HCT116 (cell line): ENCODE data around the gene DIDO1. TPM values are rescaled to one million over a fixed set of nuclear protein-coding genes. Genes with fewer than 3 reads are reported as not detected.

Experiments used
- ATAC-seq: fragments of 200-7000 bp; cut with Tn5 transposase; 2 replicates; pipeline ENCODE4 v1.9.1; 2020; ENCODE audit warnings: mild to moderate bottlenecking, moderate library complexity
- BruUV-seq: library from RNA; stranded (reverse); fragments of 400-500 nt; replicated peaks from 2 replicates; lab custom pipeline; 2021; lab: Mats Ljungman, UMichigan
- CTCF ChIA-PET: fragments of 300-600 bp; sonication (Branson Sonifier 250); formaldehyde crosslinking; loops from one replicate; lab custom pipeline; 2021; ENCODE audit warnings: antibody characterized with exemption; lab: Charles Lee
- POLR2A ChIA-PET: fragments of 300-600, 350-600 bp; sonication (Branson Sonifier 250); formaldehyde crosslinking; loops from one replicate; lab custom pipeline; 2021; ENCODE audit warnings: antibody characterized with exemption; lab: Charles Lee
- RAD21 ChIA-PET, 2 experiments: fragments of 300-600 bp; sonication (Branson Sonifier 250); formaldehyde crosslinking; loops; one replicate each; lab custom pipeline; 2023; ENCODE audit warnings: low total read pairs in 2 of 2; ENCODE audit not compliant: uncharacterized antibody in 2 of 2, unreplicated experiment in 2 of 2, low non-redundant PET in 1 of 2; lab: Charles Lee
- DNase-seq: peaks from one replicate; pipeline ENCODE4 v3.0.0-alpha.2; 2010; ENCODE audit warnings: low read depth, low spot score
- H2AFZ ChIP-seq: fragments of 200-600 bp; shearing (Covaris generic), sonication (generic); 2 replicates; pipeline ENCODE4 v1.6.1; 2017; ENCODE audit warnings: low read depth, mixed run types, mixed read lengths, antibody characterized with exemption, low read length; ENCODE audit not compliant: poor library complexity, severe bottlenecking
- H3K27ac ChIP-seq: 2 replicates; pipeline ENCODE4 v1.5.1; 2012; ENCODE audit warnings: low read depth, low read length
- H3K27me3 ChIP-seq: fragments of 200-600 bp; sonication (generic); 2 replicates; pipeline ENCODE4 v1.6.1; 2016; ENCODE audit warnings: mixed run types, low read length, mixed read lengths; ENCODE audit not compliant: insufficient read depth
- H3K36me3 ChIP-seq, 2 experiments: fragments of 200-500 bp in 1 of 2; fragments of 200-600 bp in 1 of 2; sonication (Bioruptor generic) in 1 of 2; sonication (generic) in 1 of 2; 2 replicates each; pipeline versions ENCODE4 v1.5.1 to v1.6.1; 2014 to 2016; ENCODE audit warnings: low read length in 2 of 2, inconsistent platforms in 1 of 2, mixed read lengths in 1 of 2, mixed run types in 1 of 2; ENCODE audit not compliant: insufficient read depth in 2 of 2, control insufficient read depth in 1 of 2
- H3K4me1 ChIP-seq, 2 experiments: fragments of 200-600 bp in 1 of 2; sonication (generic) in 1 of 2; 2 replicates each; pipeline versions ENCODE4 v1.5.1 to v1.6.1; 2012 to 2017; ENCODE audit warnings: low read length in 2 of 2, inconsistent platforms in 1 of 2, mild to moderate bottlenecking in 1 of 2, mixed read lengths in 1 of 2, mixed run types in 1 of 2, moderate library complexity in 1 of 2; ENCODE audit not compliant: insufficient read depth in 2 of 2, control insufficient read depth in 1 of 2
- H3K4me2 ChIP-seq: fragments of 200-600 bp; sonication (generic); 2 replicates; pipeline ENCODE4 v1.6.1; 2017; ENCODE audit warnings: mixed run types, low read length, mixed read lengths
- H3K4me3 ChIP-seq, 2 experiments: fragments of 200-600 bp in 1 of 2; sonication (generic) in 1 of 2; replicated peaks in 1 of 2; 2 replicates each; pipeline ENCODE4 v1.5.1; 2011 to 2016; ENCODE audit warnings: low read length in 2 of 2, control low read depth in 1 of 2, low read depth in 1 of 2, mild to moderate bottlenecking in 1 of 2, mixed read lengths in 1 of 2, mixed run types in 1 of 2
- H3K79me2 ChIP-seq: fragments of 200-600 bp; sonication (generic); 2 replicates; pipeline ENCODE4 v1.6.1; 2017; ENCODE audit warnings: mild to moderate bottlenecking, mixed run types, low read length, moderate library complexity, mixed read lengths; ENCODE audit not compliant: insufficient read depth
- H3K9ac ChIP-seq: fragments of 200-600 bp; sonication (generic); 2 replicates; pipeline ENCODE4 v1.6.1; 2016; ENCODE audit warnings: low read length, mixed read lengths
- H3K9me2 ChIP-seq: fragments of 200-600 bp; sonication (generic), shearing (Covaris generic); 2 replicates; pipeline ENCODE4 v1.6.1; 2017; ENCODE audit warnings: mixed run types, mild to moderate bottlenecking, moderate library complexity; ENCODE audit not compliant: insufficient read depth
- H3K9me3 ChIP-seq, 2 experiments: fragments of 200-500 bp in 1 of 2; fragments of 200-600 bp in 1 of 2; sonication (Bioruptor generic) in 1 of 2; sonication (generic) in 1 of 2; 2 replicates each; pipeline ENCODE4 v1.6.1; 2014 to 2017; ENCODE audit warnings: low read length in 2 of 2, mixed read lengths in 2 of 2, inconsistent platforms in 1 of 2, low read depth in 1 of 2, mild to moderate bottlenecking in 1 of 2, mixed run types in 1 of 2, moderate library complexity in 1 of 2; ENCODE audit not compliant: control insufficient read depth in 1 of 2, insufficient read depth in 1 of 2
- H4K20me1 ChIP-seq: fragments of 200-600 bp; sonication (generic), shearing (Covaris generic); 2 replicates; pipeline ENCODE4 v1.6.1; 2017; ENCODE audit warnings: mixed run types, mild to moderate bottlenecking, moderate library complexity; ENCODE audit not compliant: insufficient read depth
- ELF1 ChIP-seq: IDR thresholded peaks from 2 replicates; pipeline ENCODE4 v1.6.1; 2012; ENCODE audit warnings: low read depth, borderline replicate concordance
- FOSL1 ChIP-seq: IDR thresholded peaks from 2 replicates; pipeline ENCODE4 v1.6.1; 2012; ENCODE audit warnings: low read depth
- POLR2AphosphoS5 ChIP-seq: IDR thresholded peaks from 2 replicates; pipeline ENCODE4 v1.6.1; 2011; ENCODE audit warnings: mild to moderate bottlenecking, low read depth, low read length, moderate library complexity
- RAD21 ChIP-seq: IDR thresholded peaks from 2 replicates; pipeline ENCODE4 v1.6.1; 2012; ENCODE audit warnings: low read depth, mild to moderate bottlenecking
- YY1 ChIP-seq: IDR thresholded peaks from 2 replicates; pipeline ENCODE4 v1.6.1; 2011; ENCODE audit warnings: low read length, low read depth, moderate library complexity, mild to moderate bottlenecking; ENCODE audit not compliant: insufficient replicate concordance; ENCODE audit errors: extremely low read depth
- intact Hi-C: fragments of 100-400 bp; cut with micrococcal nuclease; formaldehyde crosslinking; loops from 2 replicates; pipeline ENCODE4 v1.10.0; 2022
- total RNA-seq: library from RNA; stranded (reverse); gene quantifications from one replicate; pipeline ENCODE4 v1.2.1, GENCODE V29; 2021; ENCODE audit not compliant: unreplicated experiment
- TF ChIP-seq, protein P1 (sequence below): IDR thresholded peaks from 2 replicates; pipeline ENCODE4 v1.6.1; 2011; ENCODE audit warnings: mild to moderate bottlenecking, low read length, moderate library complexity; ENCODE audit not compliant: insufficient replicate concordance; ENCODE audit errors: extremely low read depth

Gene DIDO1
- total RNA-seq, 1 experiment from 2014 or later: 41.4 TPM

DNA sequence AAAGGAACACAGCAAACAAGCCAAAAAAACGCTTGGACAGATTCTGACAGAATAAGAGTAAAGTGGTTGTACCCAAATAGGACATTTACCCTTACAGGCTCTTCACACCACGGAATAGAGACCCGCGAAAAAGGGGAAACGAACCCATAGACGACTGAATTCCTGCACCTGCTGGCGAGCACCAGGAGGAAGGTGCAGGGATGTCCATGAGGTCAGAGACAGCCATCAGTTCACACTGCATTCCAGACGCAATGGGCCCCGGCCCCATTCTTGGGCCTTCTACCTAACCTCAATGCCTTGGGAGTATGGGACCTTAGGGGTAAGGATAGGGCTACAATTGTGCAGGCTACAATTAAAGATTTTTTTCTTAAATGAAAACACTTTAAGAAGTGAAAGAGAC, 5.2 kb upstream of the DIDO1 start:
- TF ChIP-seq YY1 (no peak), ELF1 (no peak), FOSL1 (no peak), RAD21 (no peak)
- TF ChIP-seq, protein P1, sequence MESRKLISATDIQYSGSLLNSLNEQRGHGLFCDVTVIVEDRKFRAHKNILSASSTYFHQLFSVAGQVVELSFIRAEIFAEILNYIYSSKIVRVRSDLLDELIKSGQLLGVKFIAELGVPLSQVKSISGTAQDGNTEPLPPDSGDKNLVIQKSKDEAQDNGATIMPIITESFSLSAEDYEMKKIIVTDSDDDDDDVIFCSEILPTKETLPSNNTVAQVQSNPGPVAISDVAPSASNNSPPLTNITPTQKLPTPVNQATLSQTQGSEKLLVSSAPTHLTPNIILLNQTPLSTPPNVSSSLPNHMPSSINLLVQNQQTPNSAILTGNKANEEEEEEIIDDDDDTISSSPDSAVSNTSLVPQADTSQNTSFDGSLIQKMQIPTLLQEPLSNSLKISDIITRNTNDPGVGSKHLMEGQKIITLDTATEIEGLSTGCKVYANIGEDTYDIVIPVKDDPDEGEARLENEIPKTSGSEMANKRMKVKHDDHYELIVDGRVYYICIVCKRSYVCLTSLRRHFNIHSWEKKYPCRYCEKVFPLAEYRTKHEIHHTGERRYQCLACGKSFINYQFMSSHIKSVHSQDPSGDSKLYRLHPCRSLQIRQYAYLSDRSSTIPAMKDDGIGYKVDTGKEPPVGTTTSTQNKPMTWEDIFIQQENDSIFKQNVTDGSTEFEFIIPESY: no peak
- intact Hi-C loops: no loop called here
- ChIA-PET POLR2A (no interaction called here), RAD21 (no interaction called here), CTCF (no interaction called here)
- Histone ChIP-seq H3K9me3 (no peaks in the 10 kb centered on the region), H3K4me3 (no peak overlapping the region), H3K79me2 (peaks cover 100% of the 10 kb centered on the region), H3K27ac (no peak overlapping the region), H2AFZ (no peak overlapping the region), H3K9ac (no peak overlapping the region), H3K36me3 (peaks cover 12 to 28% of the 10 kb centered on the region in 2 experiments; a peak in 2 of 4 replicates), H3K4me2 (no peak overlapping the region), H3K9me2 (no peaks in the 10 kb centered on the region), H4K20me1 (peaks cover 40% of the 10 kb centered on the region; the same call in 1 of the 2 replicates), H3K27me3 (no peaks in the 10 kb centered on the region), H3K4me1 (peaks cover 14 to 59% of the 10 kb centered on the region in 2 experiments)
- BruUV-seq: no TSS peak
- no peak for ATAC-seq
- DNase-seq: no peak

DNA sequence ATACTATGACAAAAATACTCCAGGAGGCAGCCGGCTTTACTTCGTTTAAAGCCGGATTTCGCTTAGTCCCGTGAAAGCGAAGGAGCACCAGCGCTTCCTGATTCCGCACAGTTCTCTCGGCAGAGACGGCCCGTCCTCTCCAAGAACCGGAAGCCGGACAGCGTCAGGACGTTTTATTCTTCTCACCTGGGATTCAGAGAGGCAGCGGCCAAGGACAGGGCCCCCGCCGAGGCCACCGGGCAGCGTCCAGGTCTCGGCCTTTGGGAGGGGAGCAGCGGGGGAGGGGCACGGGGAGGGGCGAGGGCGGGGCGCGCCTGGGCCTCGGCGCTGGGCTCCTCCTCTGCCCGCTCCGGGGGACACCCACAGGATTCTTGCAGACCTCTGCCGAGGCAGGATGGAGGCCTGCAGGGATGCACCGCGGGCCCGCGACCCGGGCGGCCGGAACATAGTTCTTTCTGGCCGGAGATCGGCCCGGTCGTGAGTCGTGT, 2.8 kb upstream of the DIDO1 start:
- Histone ChIP-seq H3K4me1 (peaks cover 19 to 56% of the 10 kb centered on the region in 2 experiments), H4K20me1 (peaks cover 35% of the 10 kb centered on the region), H3K27me3 (no peaks in the 10 kb centered on the region), H3K9me2 (no peaks in the 10 kb centered on the region), H3K4me2 (peak overlapping the region; percentile 36; the same call in 1 of the 2 replicates), H3K4me3 (no peak overlapping the region), H3K9me3 (no peaks in the 10 kb centered on the region), H3K27ac (0 out of 2 replicates have a peak overlapping the region, but pooled peaks have one; percentile 23), H3K36me3 (peaks cover 5 to 7% of the 10 kb centered on the region in 2 experiments; a peak in 1 of 4 replicates), H3K79me2 (peaks cover 99% of the 10 kb centered on the region), H3K9ac (no peak overlapping the region), H2AFZ (no peak overlapping the region)
- TF ChIP-seq POLR2AphosphoS5: no peak
- ChIA-PET POLR2A (no interaction called here), RAD21 (no interaction called here), CTCF (no interaction called here)
- ATAC-seq (peak; percentile 41), DNase-seq (no peak)
- BruUV-seq: no TSS peak
- intact Hi-C loops: no loop called here
